Stimulated activated CD4-positive, alpha-beta T cell treated with anti-CD3 and anti-CD28 coated beads, Interleukin-4, amount 100 ng/mL, for 1 hour (primary cell): ENCODE measurements around the gene GLRA3.
"Not testable (repeated sequence)": the region's sequence is repeated elsewhere in the genome, so short reads cannot be mapped to it uniquely, and the experiment has no call there.

Experiments
- DNase-seq: peaks from one replicate; pipeline ENCODE4 v3.0.0-alpha.2; 2020

The GLRA3 gene

DNA sequence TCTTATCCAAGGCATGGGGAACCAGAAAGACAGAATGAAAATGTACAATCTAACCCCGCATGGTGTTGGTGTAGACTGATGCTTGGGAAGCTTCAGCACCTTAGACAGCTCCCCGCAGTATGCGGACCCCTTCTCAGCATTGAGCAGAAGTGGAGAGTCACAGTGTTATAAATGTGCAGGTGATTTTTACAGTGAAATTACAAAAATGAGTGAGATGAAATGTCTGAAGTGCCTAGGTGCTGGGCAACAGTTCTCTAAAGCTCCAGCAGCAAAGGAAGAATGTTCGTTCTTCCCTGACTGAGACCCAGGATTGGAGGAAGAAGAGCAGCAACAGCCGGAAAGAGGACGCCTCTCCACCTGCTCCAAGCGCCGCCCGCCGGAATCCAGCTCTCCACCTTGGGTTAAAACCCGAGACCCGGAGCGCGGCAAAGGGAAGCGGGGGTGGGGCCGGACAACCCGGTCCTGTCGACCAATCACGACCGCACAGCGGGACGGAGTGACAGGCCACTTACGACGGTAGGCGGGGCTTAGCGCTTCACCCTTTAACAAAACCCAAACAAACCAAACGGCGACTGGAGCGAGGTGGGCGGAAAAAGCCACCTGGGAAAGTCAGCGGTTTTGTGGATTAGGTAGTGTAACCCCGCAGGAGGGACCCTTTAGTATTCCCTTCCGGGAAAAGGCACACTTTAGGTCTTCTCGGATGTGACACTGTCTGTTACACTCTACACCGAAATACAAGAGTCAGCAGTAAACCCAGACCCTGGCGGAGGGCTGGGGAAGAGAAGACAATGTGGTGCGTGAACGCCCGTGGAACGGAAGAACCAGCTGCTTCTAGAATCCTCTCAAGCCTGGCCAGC is at the start of gene GLRA3:
GLRA3 (minus strand) TSS at position 403 of the 857 bp plus-strand sequence. CDS start 436 bp downstream, outside the sequence.
- no peak for DNase-seq

DNA sequence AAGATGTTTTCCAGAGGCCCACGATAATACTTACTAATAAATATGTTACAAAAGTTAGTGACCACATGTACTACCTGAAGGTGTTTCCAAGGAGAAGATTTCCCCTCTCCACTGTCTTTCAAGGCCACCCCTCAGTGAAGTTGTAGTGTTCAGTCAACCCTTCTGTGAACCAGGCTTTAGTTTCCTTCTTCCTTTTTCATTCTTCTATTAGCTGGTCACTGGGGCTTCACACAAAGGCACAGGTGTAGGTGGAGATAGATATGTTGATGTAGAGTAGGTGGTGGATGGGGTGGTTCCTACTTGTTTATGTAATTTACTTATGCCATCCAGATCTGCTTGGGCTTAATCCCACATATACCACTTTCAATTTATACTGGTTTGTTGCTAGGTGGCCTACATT is 45.9 kb upstream of the GLRA3 start:
- no peak for DNase-seq

DNA sequence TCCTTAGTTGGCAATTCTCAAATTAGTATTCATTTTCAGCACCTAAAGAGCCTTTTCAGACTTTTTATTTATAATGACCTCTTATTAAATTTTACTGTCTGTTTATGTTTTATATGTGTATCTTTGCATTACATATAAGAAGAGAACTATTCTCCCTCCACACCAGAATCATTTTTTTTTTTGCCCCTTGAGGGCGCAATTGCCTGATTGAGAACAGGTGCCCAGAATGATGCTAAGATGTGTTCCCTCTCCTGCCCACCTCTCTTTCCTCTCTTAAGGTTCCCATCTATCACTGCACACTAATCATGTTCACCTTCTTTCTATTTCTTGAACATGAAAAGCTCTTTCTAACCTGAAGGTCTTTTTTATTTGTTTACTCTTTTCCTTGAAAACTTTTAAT is 44.9 kb upstream of the GLRA3 start:
- DNase-seq: no peak

DNA sequence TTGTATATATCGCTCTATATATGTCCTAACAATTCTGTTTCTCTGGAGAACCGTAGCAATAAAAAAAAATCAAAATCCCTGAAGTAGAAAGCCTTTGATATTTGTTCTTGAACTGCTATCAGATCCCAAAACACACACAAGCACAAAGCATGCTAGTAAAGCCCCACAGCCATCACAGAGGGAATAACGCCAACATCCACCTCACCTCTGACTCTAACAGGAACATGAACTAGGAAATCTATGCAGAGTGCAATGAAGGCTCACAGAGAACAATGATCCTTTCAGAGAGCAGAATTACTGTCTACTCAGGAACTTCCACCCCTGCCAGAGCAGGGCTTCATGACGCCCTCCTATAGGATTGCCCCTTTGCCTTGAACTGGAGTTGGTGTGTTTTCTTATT is 44.1 kb upstream of the GLRA3 start:
- not testable (repeated sequence) for DNase-seq

DNA sequence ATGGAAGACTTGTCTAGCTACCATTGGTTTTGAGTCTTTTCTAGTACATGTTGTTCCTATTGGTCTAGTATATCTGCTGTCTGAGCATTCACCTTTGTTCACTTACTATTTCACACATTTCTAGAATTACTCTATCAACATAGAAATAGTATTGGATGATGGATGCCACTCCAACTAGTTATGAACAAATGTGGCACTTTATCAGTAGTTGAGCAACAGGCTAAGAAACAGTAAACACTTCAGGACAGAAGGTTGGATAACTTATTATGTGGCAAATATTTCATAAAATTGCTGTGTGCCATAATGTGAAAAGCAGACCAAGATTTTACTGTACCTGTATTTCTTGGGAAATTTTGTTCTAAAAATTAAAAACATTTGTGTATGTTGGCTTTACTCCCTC is 42.4 kb upstream of the GLRA3 start:
- no peak for DNase-seq

DNA sequence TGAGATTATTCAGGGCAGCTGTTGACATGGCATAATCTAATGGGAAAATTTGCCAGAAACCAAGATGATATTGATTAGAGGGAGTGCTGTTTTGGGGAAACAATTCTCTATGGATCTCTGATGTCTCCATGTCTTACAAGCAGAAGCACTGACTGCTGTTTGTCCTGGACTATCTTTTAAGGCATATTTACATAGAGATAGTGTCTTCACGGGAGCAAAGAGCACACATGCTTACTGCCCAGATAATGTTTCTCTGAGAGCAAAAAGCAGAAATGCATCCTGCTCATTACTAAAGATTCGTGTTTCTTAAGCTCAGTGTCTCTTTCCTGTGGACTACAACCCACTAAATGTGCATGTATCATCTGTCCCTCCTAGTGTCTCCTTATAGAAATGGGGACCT is 41.3 kb upstream of the GLRA3 start:
- no peak for DNase-seq

DNA sequence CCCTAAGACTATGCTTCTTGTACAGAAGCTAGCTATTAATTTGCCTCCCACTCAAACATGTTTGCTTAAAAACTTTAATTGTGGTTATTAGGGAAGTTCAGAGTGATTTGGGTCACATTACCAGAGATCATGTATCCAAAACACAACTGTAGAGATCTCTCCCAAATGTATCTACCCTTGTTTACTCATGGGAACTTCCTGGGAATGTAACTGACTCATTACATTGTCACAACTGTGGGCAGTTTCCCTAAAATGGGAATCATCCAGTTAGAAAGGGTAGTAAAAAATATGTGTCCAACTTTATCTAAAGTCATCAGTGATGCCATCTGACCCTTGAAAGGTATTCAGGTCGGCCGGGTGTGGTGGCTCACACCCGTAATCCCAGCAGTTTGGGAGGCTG is 40.3 kb upstream of the GLRA3 start:
- DNase-seq: no peak

DNA sequence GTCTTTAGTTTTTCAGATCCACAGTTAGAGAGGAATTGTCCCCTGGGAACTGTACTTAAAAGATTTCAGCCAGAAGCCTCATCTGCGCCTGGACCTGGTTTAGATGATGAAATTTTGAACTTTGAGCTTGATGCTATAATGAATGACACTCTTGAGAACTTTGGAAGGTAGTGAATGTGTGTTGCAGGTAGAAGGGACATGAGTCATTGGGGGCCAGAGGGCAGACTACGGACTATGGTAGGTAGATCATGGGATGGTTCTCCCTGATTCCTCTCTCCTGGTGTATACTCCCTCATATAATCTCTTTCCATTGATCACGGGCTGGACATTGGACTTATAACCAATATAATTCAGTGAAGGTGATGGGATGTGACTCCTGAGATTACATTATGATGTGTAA is 38.9 kb upstream of the GLRA3 start:
- DNase-seq: no peak

DNA sequence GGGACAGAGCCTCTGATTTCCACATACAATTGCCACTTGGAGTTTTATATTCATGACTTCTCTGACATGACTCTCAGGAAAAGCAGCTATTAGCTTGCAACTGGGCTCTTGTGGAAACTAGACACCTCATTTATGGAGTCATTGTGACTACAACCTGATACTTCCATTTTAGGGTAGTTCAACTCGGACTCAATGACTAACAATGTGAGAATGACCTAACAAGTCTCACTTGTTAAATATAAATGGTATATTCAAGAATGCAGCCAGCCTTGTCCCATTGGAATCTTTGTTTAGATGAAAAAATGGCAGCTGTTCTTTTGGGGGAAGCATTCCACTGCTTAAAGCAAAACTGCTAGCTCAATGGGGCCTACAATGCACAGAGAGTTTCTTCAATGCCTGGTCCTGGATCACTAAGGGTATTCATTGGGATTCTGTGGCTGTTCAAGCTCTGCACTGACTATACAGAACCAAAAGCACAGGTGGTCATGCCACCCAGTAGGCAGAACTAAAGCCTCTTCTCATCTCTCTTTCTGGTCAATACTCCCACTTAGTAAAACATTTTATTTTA is 36.5 kb upstream of the GLRA3 start:
- DNase-seq: no peak

DNA sequence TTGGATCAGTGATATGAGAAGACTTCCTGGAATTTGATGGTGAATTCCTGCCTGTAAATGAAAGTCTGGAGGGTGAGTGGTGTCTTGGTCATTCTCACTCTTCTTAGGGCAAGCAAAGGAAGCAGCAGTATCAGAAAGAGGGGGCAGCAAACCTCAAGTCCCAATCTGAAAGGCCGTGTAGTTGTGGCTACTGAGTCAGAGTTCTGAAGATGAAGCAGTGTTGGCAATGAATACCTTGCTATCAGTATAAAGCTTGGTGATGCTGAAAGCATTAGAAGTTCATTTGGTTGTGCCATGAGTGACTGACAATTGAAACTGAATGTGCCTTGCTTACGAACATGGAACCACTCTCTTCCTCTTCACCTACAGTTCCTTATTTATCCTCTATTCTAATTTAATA is 35.0 kb upstream of the GLRA3 start:
- no peak for DNase-seq

DNA sequence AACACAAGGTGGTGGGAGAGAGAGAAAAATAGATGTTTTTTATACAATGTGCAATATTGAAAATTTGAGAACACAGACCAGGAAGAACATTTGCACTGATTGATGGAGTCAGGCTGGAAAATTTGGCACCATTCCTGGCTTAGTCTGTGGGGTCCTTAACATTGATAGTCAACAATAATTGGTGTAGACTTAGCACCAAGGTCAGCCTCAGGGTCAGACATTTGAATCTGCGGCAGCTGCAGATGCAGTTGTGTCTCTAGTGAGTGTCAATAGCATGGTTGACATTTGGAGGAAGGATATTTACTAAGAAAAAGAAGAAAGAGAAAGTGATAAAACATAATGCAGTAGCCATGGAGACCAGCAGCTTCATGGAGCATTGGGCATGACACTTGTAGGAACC is 31.5 kb upstream of the GLRA3 start:
- DNase-seq: no peak

DNA sequence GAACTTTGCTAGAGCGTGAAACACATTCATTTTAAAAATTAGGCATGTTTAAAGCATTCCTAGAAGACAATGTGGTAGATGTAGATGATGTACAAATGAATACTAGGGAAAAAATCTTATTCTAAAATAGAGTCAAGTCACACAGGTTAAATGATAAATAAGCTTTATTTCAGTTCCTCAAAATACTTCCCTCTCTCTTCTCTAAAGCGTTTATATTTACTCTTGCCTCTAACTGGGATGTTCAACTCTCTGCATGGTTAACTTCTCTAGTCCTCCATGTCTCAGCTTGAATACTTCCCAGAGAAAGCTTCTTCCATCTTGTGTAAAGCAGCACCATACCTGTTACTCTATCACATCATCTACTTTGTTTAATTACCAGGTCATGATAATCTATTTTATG is 30.9 kb upstream of the GLRA3 start:
- DNase-seq: no peak

DNA sequence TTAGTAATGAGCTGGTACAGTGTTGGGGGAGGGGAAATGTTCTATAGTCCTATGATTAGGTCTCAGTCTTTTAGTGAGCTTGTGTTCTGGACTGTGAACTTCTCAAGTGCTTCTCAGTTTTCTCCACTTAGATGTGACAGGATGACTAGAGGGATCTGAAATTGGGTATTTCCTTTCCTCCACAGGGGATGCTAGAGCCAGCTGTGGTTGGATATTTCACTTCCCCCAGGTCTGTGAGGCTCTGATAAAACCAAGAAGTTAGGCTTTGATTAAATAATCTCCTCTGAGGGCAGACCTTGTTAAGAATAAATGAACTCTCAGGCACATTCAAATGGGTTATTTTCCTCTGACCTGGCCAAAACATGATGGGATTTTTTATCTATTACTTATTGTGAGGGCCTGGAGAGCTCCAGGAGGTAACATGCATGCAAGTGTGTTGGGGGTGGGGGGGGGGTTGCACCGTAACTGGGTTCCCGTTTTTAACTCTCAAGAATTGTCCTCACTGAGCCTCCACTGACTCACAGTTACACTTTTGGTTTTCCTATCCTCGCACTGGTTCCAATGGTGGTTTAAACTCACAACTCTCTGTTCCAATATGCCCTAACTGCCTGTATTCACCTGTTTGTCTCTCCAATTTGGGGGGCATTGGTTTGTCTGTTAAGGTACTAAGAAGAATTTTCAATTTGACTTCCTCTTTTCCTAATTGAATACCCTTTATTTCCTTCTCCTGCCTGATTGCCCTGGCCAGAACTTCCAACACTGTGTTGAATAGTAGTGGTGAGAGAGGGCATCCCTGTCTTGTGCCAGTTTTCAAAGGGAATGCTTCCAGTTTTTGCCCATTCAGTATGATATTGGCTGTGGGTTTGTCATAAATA is 28.1 kb upstream of the GLRA3 start:
- no peak for DNase-seq

DNA sequence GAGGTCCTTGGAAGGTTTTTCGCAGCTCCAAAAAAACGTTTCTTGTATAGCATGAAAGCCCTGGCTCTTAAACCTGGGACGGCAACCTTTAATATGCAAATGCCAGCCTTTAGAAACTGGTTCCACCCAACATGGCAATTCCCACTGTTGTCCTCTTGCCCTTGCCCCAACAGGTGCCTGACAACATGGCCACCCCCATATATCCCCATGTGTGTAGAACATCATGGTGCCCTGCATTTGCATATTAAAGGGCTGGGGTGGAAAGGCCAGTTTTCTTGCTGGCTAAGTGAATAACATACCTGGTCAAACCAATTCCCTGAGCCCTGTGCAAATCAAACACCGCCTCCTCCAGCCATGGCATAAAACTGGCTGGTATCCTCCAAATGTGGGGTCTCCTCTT is 26.0 kb upstream of the GLRA3 start:
- no peak for DNase-seq

DNA sequence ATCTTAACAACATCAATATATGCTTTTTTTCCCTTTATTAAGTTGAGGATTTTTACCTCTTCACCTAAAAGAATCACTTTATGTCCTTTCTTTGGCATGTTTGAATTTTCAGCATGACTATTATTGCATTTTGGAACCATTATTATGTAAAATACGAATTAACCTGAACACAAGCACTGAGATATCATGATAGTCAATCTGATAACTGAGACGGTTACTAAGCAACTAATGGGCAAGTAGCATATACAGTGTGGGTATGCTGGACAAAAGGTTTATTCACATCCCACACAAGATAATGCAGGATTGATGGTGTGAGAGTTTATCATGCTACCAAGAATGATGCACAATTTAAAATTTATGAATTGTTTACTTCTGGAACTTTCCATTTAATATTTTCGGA is 24.6 kb upstream of the GLRA3 start:
- no peak for DNase-seq

DNA sequence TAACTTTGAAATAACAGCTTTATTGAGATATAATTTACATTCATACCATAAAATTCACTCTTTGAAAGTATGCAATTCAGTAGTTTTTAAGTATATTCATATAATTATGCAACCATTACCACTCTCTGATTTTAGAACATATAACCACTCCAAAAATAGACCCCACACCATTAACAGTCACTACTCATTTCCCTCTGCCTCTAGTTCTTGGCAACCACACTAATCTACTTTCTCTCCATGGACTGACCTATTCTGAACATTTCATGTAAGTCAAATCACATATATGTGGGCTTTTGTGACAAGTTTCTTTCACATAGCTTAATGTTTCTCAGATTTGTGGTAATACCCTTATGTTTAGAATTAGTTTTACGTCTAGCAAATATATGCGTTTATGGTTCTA is 19.5 kb upstream of the GLRA3 start:
- no peak for DNase-seq

DNA sequence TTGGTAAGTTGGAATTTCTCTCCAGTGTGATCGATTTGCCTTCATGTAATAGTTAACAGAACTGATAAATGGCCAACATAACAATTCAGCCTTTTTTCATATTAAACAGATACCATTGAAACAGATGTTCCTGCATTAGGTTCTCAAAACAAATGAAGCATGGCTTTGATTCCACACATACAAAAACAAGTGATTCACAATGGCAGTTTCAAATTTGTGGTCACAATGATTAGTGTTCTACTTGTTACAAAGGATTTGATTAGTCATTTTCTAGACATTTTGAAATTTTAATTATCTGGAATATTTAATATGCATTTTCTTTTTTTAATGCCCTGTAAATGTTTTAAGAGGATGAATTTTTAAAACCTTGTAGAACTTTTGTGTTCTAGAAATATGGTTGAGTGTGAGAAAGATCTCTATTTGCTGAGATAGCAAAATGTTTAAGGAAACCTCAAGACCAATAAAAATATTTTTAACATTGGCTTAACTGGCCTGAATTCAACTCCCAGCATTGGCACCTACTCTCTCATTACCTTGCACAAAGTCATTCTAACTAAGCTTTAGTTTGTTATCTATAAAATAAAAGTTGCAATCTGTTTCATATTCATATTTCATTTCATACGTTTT is 18.9 kb upstream of the GLRA3 start:
- no peak for DNase-seq

DNA sequence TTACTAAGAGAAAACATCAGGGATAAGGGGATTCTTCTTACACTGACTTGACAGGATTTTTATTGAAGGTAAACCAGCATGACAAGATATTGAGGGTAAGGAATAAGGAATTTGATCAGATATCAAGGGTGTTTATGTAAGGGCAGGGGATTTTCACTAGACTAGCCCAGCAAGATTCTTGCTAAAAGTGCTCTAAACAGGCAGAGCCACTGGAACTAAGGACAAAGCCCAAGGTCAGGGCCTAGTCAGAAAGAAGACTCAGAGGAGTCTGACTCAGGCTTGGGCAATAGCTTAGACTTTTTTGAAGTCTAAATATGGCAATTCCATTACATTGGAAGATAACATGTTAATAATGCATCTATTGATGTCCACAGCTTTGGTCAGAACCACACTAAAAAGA is 6.5 kb upstream of the GLRA3 start:
- DNase-seq: no peak

DNA sequence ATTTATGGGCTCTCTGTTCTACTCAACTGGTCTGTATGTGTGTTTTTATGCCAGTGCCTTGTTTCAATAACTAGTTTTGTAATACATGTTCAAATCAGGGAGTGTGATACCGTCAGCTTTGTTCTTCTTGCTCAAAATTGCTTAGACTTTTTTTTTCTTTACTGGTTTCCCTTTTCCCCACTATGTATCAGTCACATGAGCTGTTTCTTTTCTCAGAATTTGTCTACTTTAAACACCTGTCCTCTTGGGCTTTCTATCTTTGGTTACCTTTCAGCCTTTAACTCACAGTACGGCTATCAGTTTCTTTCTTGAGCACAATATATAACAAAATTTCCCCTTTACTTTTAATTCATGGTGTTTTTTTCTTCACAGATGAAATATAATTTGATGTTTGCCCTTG is 5.4 kb upstream of the GLRA3 start:
- no peak for DNase-seq

DNA sequence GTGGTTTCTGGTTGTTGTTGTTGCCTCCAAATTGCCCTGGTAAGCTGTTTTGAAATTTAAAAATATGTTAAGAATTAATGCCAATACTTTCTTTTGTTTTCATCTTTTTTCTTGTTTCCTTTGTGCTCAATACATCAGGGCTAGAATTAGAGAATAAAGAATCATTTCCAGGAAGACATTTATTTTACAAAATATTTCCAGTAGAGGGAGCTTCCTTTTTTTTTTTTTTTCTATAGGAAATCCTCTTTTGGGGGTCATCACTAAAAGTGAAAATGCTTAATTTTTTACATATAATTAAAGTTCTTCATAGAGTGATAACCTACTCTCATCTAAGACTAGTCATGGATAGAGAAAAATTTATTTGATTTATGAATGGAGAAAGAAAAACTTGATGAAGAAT is 2.4 kb downstream of the GLRA3 start:
- DNase-seq: no peak

DNA sequence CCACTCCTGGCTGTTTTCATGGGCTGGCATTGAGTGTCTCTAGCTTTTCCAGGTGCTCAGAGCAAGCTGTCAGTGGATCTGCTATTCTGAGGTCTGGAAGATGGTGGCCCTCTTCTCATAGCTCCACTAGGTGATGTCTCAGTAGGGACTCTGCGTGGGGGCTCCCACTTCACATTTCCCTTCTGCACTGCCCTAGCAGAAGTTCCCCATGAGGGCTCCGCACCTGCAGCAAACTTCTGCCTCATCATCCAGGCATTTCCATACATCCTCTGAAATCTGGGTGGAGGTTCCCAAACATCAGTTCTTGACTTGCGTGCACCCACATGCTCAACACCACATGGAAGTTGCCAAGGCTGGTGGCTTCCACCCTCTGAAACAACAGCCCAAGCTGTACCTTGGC is 13.8 kb downstream of the GLRA3 start:
- DNase-seq: no peak

DNA sequence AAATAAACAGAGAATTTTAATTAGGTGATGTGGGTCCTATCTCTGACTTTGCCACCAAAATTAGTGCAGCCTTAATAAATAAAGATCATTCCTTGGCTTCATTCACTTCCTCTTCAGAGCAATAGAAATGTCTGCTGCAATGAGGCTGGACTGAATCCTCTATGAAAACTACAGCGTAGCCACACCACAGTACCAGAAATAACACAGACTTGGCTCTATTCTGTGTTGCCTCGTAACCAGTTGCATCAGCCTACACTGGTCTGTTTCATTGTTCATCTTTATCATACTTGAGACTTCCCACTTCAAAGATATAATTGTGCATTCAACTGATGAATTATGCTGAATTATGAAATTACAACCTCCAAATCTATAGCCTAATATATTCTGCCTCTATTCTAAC is 15.8 kb downstream of the GLRA3 start:
- no peak for DNase-seq

DNA sequence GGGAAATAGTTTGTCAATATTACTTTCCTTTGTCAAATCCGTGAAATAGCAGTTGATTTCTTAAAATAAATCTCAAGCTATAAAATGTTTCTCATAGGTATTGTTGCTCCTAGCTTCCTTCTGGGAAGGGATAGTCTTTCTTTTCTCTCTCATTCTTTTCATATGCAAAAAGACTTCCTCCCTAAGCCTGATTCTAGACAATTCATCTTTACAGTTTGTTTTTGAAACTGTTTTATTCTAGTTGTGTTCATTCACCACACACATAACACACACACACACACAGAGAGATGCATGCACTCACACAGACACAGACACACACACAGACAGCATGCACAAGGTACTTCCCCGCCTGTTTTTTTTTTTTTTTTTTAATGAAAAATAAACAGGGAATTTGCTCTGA is 18.2 kb downstream of the GLRA3 start:
- DNase-seq: no peak
